PFSK-1 (cell line): ENCODE results near the gene TTYH2.

Source experiments
- FOXP2 ChIP-seq: optimal IDR thresholded peaks from 2 replicates; pipeline ENCODE3; 2011; ENCODE audit warnings: borderline replicate concordance, control low read depth, inconsistent platforms; ENCODE audit not compliant: insufficient read depth; ENCODE audit errors: extremely low read length, extremely low read depth
- POLR2AphosphoS5 ChIP-seq: IDR thresholded peaks from 2 replicates; pipeline ENCODE4 v1.6.1; 2012; ENCODE audit warnings: low read depth, mild to moderate bottlenecking, control low read depth, low read length, moderate library complexity
- REST ChIP-seq, 2 experiments: IDR thresholded peaks; 2 replicates each; pipeline versions ENCODE4 v1.6.1 to v1.8.0; 2011 to 2012; ENCODE audit warnings: low read depth in 2 of 2, low read length in 2 of 2, control low read depth in 1 of 2, inconsistent platforms in 1 of 2, mild to moderate bottlenecking in 1 of 2, moderate library complexity in 1 of 2; ENCODE audit not compliant: insufficient read depth in 1 of 2
- SIN3A ChIP-seq: IDR thresholded peaks from 2 replicates; pipeline ENCODE4 v1.6.1; 2012; ENCODE audit warnings: mild to moderate bottlenecking, low read length, moderate library complexity, borderline replicate concordance; ENCODE audit not compliant: insufficient read depth
- TAF1 ChIP-seq: IDR thresholded peaks from 2 replicates; pipeline ENCODE4 v1.6.1; 2012; ENCODE audit warnings: low read length, control low read depth, borderline replicate concordance; ENCODE audit not compliant: insufficient read depth

The TTYH2 gene

GRCh38 chr17:74235911-74236371 is 22.6 kb downstream of the TTYH2 start:
- no peak for TF ChIP-seq REST (IDR thresholded peaks at IDR 0.05; ENCODE audit: insufficient read depth in 1 of 2, low read depth in 2 of 2, low read length in 2 of 2)

GRCh38 chr17:74237321-74237720 is 23.9 kb downstream of the TTYH2 start:
- TF ChIP-seq TAF1 (no peak), FOXP2 (no peak), SIN3A (no peak), REST (IDR thresholded peaks at IDR 0.05; ENCODE audit: insufficient read depth in 1 of 2, low read depth in 2 of 2, low read length in 2 of 2) (no peak)

GRCh38 chr17:74239172-74239571 is 25.8 kb downstream of the TTYH2 start:
- TF ChIP-seq SIN3A: no peak
- TF ChIP-seq POLR2AphosphoS5: no peak
- no peak for TF ChIP-seq TAF1
- TF ChIP-seq REST (IDR thresholded peaks at IDR 0.05; ENCODE audit: insufficient read depth in 1 of 2, low read depth in 2 of 2, low read length in 2 of 2): no peak
- TF ChIP-seq FOXP2: no peak

- TF ChIP-seq FOXP2 (no peak), REST (IDR thresholded peaks at IDR 0.05; ENCODE audit: insufficient read depth in 1 of 2, low read depth in 2 of 2, low read length in 2 of 2) (no peak), TAF1 (no peak), POLR2AphosphoS5 (no peak), SIN3A (no peak)
Measured at GRCh38 chr17:74240618-74241205, 27.3 kb downstream of the TTYH2 start.

GRCh38 chr17:74241431-74241830 is 28.1 kb downstream of the TTYH2 start:
- no peak for TF ChIP-seq FOXP2
- no peak for TF ChIP-seq POLR2AphosphoS5
- no peak for TF ChIP-seq SIN3A
- no peak for TF ChIP-seq REST (IDR thresholded peaks at IDR 0.05; ENCODE audit: insufficient read depth in 1 of 2, low read depth in 2 of 2, low read length in 2 of 2)
- no peak for TF ChIP-seq TAF1
